ENCODE data around the gene OSBP. TPM values are rescaled to one million over a fixed set of nuclear protein-coding genes. Genes with fewer than 3 reads are reported as not detected.

Gene OSBP
- polyA plus RNA-seq, 3 donors = 9.8 to 15.3 (median 11.9) TPM

GRCh38 chr11:59542142-59542810 lies 73.3 kb downstream of the OSBP start:
- Mint-ChIP-seq H3K36me3 (no peaks in the 10 kb centered on the region), H3K4me1 (peaks cover 12% of the 10 kb centered on the region), H3K27ac (no peak overlapping the region), H3K4me3 (no peak overlapping the region), H3K9me3 (peaks cover 0 to 8% (median 0%) of the 10 kb centered on the region in 7 donors), H3K27me3 (ENCODE audit: low read depth in 3 of 3) (no peaks in the 10 kb centered on the region)
- TF ChIP-seq CTCF (IDR thresholded peaks at IDR 0.05) = no peak
- Histone ChIP-seq H3K9me3 (replicated peaks in 1 of 2; ENCODE audit: control insufficient read depth in 1 of 2, insufficient read depth in 1 of 2, low read length in 2 of 2) (no peaks in the 10 kb centered on the region), H2AFZ (ENCODE audit: insufficient read depth, low read depth, low read length, poor library complexity, severe bottlenecking) (no peak overlapping the region), H3K4me2 (replicated peaks; ENCODE audit: extremely low read depth, low read length, poor library complexity, severe bottlenecking) (no peak overlapping the region), H3K27ac (ENCODE audit: low read depth in 1 of 2, low read length in 2 of 2) (no peak overlapping the region), H3K4me1 (ENCODE audit: control insufficient read depth in 1 of 2, insufficient read depth in 2 of 2, low read length in 2 of 2) (peaks cover under 1 to 4% of the 10 kb centered on the region in 2 donors), H3K4me3 (replicated peaks in 1 of 3; ENCODE audit: low read depth in 2 of 3, low read length in 3 of 3) (no peak overlapping the region), H3K36me3 (replicated peaks in 1 of 2; ENCODE audit: control insufficient read depth in 1 of 2, insufficient read depth in 2 of 2, low read length in 2 of 2) (no peaks in the 10 kb centered on the region), H3K9ac (ENCODE audit: insufficient read depth, low read length, poor library complexity, severe bottlenecking) (no peak overlapping the region), H4K20me1 (ENCODE audit: insufficient read depth, low read length) (no peaks in the 10 kb centered on the region), H3K79me2 (ENCODE audit: insufficient read depth, low read length) (no peaks in the 10 kb centered on the region), H3K27me3 (ENCODE audit: control insufficient read depth in 2 of 2, insufficient read depth in 2 of 2, low read length in 2 of 2) (no peaks in the 10 kb centered on the region)
- intact Hi-C loops (cut with micrococcal nuclease) = no loop called here
- DNase-seq = no peak
- WGBS (ENCODE audit: insufficient coverage) = 94% methylated on average over 2 of the region's 3 CpGs

DNA sequence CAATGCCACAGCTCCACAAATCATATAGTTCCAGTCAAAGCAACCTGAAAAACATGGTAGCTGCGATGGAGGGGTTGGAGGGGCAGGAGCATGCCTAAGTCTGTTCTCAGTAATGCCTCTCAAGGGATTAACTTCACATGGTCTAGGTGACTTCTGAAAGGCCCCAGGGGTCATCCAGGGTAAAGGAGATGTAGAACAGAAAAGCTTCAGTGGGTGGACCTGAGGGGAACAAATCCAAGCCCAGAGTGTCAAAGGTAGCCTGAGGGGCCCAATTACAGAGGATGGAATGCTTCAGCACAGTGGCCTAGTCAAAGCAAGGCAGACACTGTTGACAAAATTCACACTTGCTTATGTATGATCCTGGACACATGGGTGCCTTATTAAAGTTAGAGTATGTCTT lies 80.9 kb downstream of the OSBP start:
- Histone ChIP-seq H3K27me3 (ENCODE audit: control insufficient read depth in 2 of 2, insufficient read depth in 2 of 2, low read length in 2 of 2) (no peaks in the 10 kb centered on the region), H3K4me1 (ENCODE audit: control insufficient read depth in 1 of 2, insufficient read depth in 2 of 2, low read length in 2 of 2) (peaks cover 8 to 9% of the 10 kb centered on the region in 2 donors), H3K4me2 (replicated peaks; ENCODE audit: extremely low read depth, low read length, poor library complexity, severe bottlenecking) (no peak overlapping the region), H4K20me1 (ENCODE audit: insufficient read depth, low read length) (no peaks in the 10 kb centered on the region), H2AFZ (ENCODE audit: insufficient read depth, low read depth, low read length, poor library complexity, severe bottlenecking) (no peak overlapping the region), H3K27ac (ENCODE audit: low read depth in 1 of 2, low read length in 2 of 2) (no peak overlapping the region), H3K9me3 (replicated peaks in 1 of 2; ENCODE audit: control insufficient read depth in 1 of 2, insufficient read depth in 1 of 2, low read length in 2 of 2) (no peaks in the 10 kb centered on the region), H3K4me3 (replicated peaks in 1 of 3; ENCODE audit: low read depth in 2 of 3, low read length in 3 of 3) (no peak overlapping the region), H3K36me3 (replicated peaks in 1 of 2; ENCODE audit: control insufficient read depth in 1 of 2, insufficient read depth in 2 of 2, low read length in 2 of 2) (no peaks in the 10 kb centered on the region), H3K9ac (ENCODE audit: insufficient read depth, low read length, poor library complexity, severe bottlenecking) (no peak overlapping the region), H3K79me2 (ENCODE audit: insufficient read depth, low read length) (no peaks in the 10 kb centered on the region)
- Mint-ChIP-seq H3K27me3 (ENCODE audit: low read depth in 3 of 3) (peaks cover 0 to 4% (median 2%) of the 10 kb centered on the region in 3 donors), H3K4me3 (no peak overlapping the region), H3K4me1 (peaks cover 11% of the 10 kb centered on the region), H3K27ac (no peak overlapping the region), H3K9me3 (peaks cover 0 to 1% (median 0%) of the 10 kb centered on the region in 7 donors), H3K36me3 (no peaks in the 10 kb centered on the region)
- 88% methylated on average over 1 of the region's 1 CpG for WGBS (ENCODE audit: insufficient coverage)
- intact Hi-C loops (cut with micrococcal nuclease) = no loop called here
- TF ChIP-seq CTCF (IDR thresholded peaks at IDR 0.05) = no peak
- DNase-seq = no peak

All from CD14-positive monocyte (primary cell).